Lung microvascular endothelial cell (primary cell): Measurements from ENCODE around the gene PTPRN2. TPM values are rescaled to one million over a fixed set of nuclear protein-coding genes. Genes with fewer than 3 reads are reported as not detected.

Experiments
- DNase-seq, 2 donors: peaks; one replicate each; pipeline versions ENCODE4 v3.0.0 to v3.0.0-alpha.2; 2010; ENCODE audit warnings: low read depth in 2 of 2
- total RNA-seq: library from RNA; depleted of rRNA; stranded (reverse); fragments of >200 nt; gene quantifications from 2 replicates; pipeline ENCODE4 v1.2.1, GENCODE V29; 2014

PTPRN2 gene
- total RNA-seq, 1 donor from 2014 or later = 4.6 TPM

- DNase-seq = no peak
Measured at GRCh38 chr7:158124671-158125079, 462.9 kb downstream of the PTPRN2 start.

GRCh38 chr7:158123753-158124152 is 463.9 kb downstream of the PTPRN2 start:
- no peak for DNase-seq

- DNase-seq = no peak
Measured at GRCh38 chr7:158123214-158123613, 464.4 kb downstream of the PTPRN2 start.

- no peak for DNase-seq
Measured at GRCh38 chr7:158121441-158122045, 466.1 kb downstream of the PTPRN2 start.

- no peak for DNase-seq
Measured at GRCh38 chr7:158120716-158121115, 466.9 kb downstream of the PTPRN2 start.

- no peak for DNase-seq
Measured at GRCh38 chr7:158120316-158120715, 467.3 kb downstream of the PTPRN2 start.

GRCh38 chr7:158117341-158118222 is 470.0 kb downstream of the PTPRN2 start:
- no peak for DNase-seq

GRCh38 chr7:158116235-158116634 is 471.4 kb downstream of the PTPRN2 start:
- DNase-seq = no peak

GRCh38 chr7:158114056-158114850 is 473.4 kb downstream of the PTPRN2 start:
- DNase-seq = no peak

GRCh38 chr7:158113321-158114025 is 474.1 kb downstream of the PTPRN2 start:
- no peak for DNase-seq

GRCh38 chr7:158112571-158113320 is 474.9 kb downstream of the PTPRN2 start:
- DNase-seq = no peak

- no peak for DNase-seq
Measured at GRCh38 chr7:158111906-158112570, 475.6 kb downstream of the PTPRN2 start.

- DNase-seq = no peak
Measured at GRCh38 chr7:158111049-158111751, 476.4 kb downstream of the PTPRN2 start.

- no peak for DNase-seq
Measured at GRCh38 chr7:158110661-158111048, 477.0 kb downstream of the PTPRN2 start.

GRCh38 chr7:158110034-158110590 is 477.5 kb downstream of the PTPRN2 start:
- no peak for DNase-seq

GRCh38 chr7:158109364-158110033 is 478.1 kb downstream of the PTPRN2 start:
- DNase-seq = no peak

- no peak for DNase-seq
Measured at GRCh38 chr7:158108646-158109293, 478.9 kb downstream of the PTPRN2 start.

- DNase-seq = no peak
Measured at GRCh38 chr7:158107806-158108205, 479.8 kb downstream of the PTPRN2 start.
